B cell (primary cell): ENCODE measurements around the gene HCFC1. TPM values are rescaled to one million over a fixed set of nuclear protein-coding genes. Genes with fewer than 3 reads are reported as not detected.

Source experiments
- ATAC-seq: fragments of 200-7000 bp; cut with Tn5 transposase; one replicate; pipeline ENCODE4 v1.10.0; 2021; ENCODE audit warnings: low read depth, mild to moderate bottlenecking, moderate number of reproducible peaks, moderate library complexity
- CTCF ChIA-PET: fragments of 350-600 bp; sonication (Branson Sonifier 250); formaldehyde crosslinking; loops from one replicate; lab custom pipeline; 2021; ENCODE audit warnings: antibody characterized with exemption, inconsistent platforms; lab: Charles Lee
- POLR2A ChIA-PET: fragments of 350-600 bp; sonication (Branson Sonifier 250); formaldehyde crosslinking; loops from one replicate; lab custom pipeline; 2021; ENCODE audit warnings: antibody characterized with exemption; lab: Charles Lee
- DNase-seq: peaks from one replicate; pipeline ENCODE4 v3.0.0; 2013
- H2AFZ ChIP-seq: 2 replicates; pipeline ENCODE4 v1.6.1; 2012; ENCODE audit warnings: mild to moderate bottlenecking, low read depth, low read length; ENCODE audit not compliant: insufficient read depth, poor library complexity, severe bottlenecking
- H3K27ac ChIP-seq, 2 donors: 1 replicate in 1 of 2; 2 replicates in 1 of 2; pipeline ENCODE4 v1.5.1; 2012 to 2013; ENCODE audit warnings: low read length in 2 of 2, mild to moderate bottlenecking in 2 of 2, moderate library complexity in 1 of 2
- H3K27me3 ChIP-seq, 4 experiments: fragments of 200-600 bp in 1 of 4; sonication (generic) in 1 of 4; replicated peaks in 1 of 4; 1 replicate in 2 of 4; 2 replicates in 2 of 4; pipeline versions ENCODE4 v1.6.1 to v1.7.0; 2013 to 2016; ENCODE audit warnings: low read length in 3 of 4, mild to moderate bottlenecking in 2 of 4, mixed read lengths in 1 of 4, moderate library complexity in 1 of 4; ENCODE audit not compliant: insufficient read depth in 4 of 4, control insufficient read depth in 3 of 4; ENCODE audit errors: control extremely low read depth in 1 of 4
- H3K36me3 ChIP-seq, 2 experiments: replicated peaks in 1 of 2; 1 replicate in 1 of 2; 2 replicates in 1 of 2; pipeline versions ENCODE4 v1.6.1 to v1.7.1; 2013; ENCODE audit warnings: low read length in 1 of 2; ENCODE audit not compliant: insufficient read depth in 2 of 2, control insufficient read depth in 1 of 2; ENCODE audit errors: control extremely low read depth in 1 of 2, extremely low read depth in 1 of 2
- H3K4me1 ChIP-seq, 2 donors: fragments of 200-600 bp in 1 of 2; sonication (generic) in 1 of 2; 1 replicate in 1 of 2; 2 replicates in 1 of 2; pipeline versions ENCODE4 v1.5.1 to v1.6.1; 2013 to 2017; ENCODE audit warnings: low read length in 2 of 2; ENCODE audit not compliant: control insufficient read depth in 2 of 2, insufficient read depth in 2 of 2
- H3K4me2 ChIP-seq: replicated peaks from 2 replicates; pipeline ENCODE3; 2012; ENCODE audit warnings: mild to moderate bottlenecking, low read depth, low read length; ENCODE audit not compliant: poor library complexity, severe bottlenecking
- H3K4me3 ChIP-seq, 5 experiments: fragments of 200-600 bp in 1 of 5; sonication (generic) in 1 of 5; 1 replicate in 3 of 5; 2 replicates in 2 of 5; pipeline versions ENCODE4 v1.5.1 to v1.7.0; 2011 to 2016; ENCODE audit warnings: low read length in 4 of 5, mild to moderate bottlenecking in 4 of 5, low read depth in 2 of 5, control low read depth in 1 of 5, moderate library complexity in 1 of 5; ENCODE audit not compliant: insufficient read depth in 1 of 5; ENCODE audit errors: control extremely low read depth in 1 of 5, extremely low read depth in 1 of 5
- H3K79me2 ChIP-seq: fragments of 200-600 bp; sonication (generic); one replicate; pipeline ENCODE4 v1.6.0; 2016; ENCODE audit warnings: low read length; ENCODE audit not compliant: control insufficient read depth, insufficient read depth
- H3K9ac ChIP-seq: fragments of 200-600 bp; sonication (generic); 2 replicates; pipeline ENCODE4 v1.6.1; 2017; ENCODE audit warnings: mild to moderate bottlenecking, low read length, moderate library complexity
- H3K9me3 ChIP-seq, 3 donors: one replicate each; pipeline versions ENCODE4 v1.6.1 to v1.7.1; 2013; ENCODE audit warnings: low read length in 2 of 3; ENCODE audit not compliant: control insufficient read depth in 2 of 3, insufficient read depth in 1 of 3; ENCODE audit errors: control extremely low read depth in 1 of 3
- H4K20me1 ChIP-seq: 2 replicates; pipeline ENCODE4 v1.6.0; 2012; ENCODE audit warnings: mild to moderate bottlenecking, low read length; ENCODE audit not compliant: insufficient read depth, control insufficient read depth, poor library complexity, severe bottlenecking
- H3K27ac Mint-ChIP-seq: one replicate; pipeline ENCODE4 v1.8.0; 2021; ENCODE audit warnings: mixed read lengths
- H3K27me3 Mint-ChIP-seq: one replicate; pipeline ENCODE4 v1.8.0; 2021; ENCODE audit warnings: mixed read lengths
- H3K4me1 Mint-ChIP-seq: one replicate; pipeline ENCODE4 v1.8.0; 2021; ENCODE audit warnings: mixed read lengths
- H3K4me3 Mint-ChIP-seq: one replicate; pipeline ENCODE4 v1.8.0; 2021; ENCODE audit warnings: mixed read lengths
- H3K9me3 Mint-ChIP-seq: one replicate; pipeline ENCODE4 v1.8.0; 2022; ENCODE audit warnings: mixed read lengths; ENCODE audit not compliant: insufficient read depth
- EZH2 ChIP-seq: IDR thresholded peaks from 2 replicates; pipeline ENCODE4 v1.6.1; 2012; ENCODE audit warnings: borderline replicate concordance, low read depth, mild to moderate bottlenecking, moderate library complexity, low read length; ENCODE audit not compliant: insufficient read depth, poor library complexity, severe bottlenecking
- WGBS: methylation state at CpG from one replicate; pipeline ENCODE4 v1.1.5; 2013; ENCODE audit warnings: missing lambda C conversion rate; ENCODE audit not compliant: insufficient coverage; 5-methylcytosine and 5-hydroxymethylcytosine counted together
- intact Hi-C: fragments of 100-400 bp; cut with micrococcal nuclease; formaldehyde crosslinking; loops from one replicate; pipeline ENCODE4 v1.10.0; 2022
- polyA plus RNA-seq: library from polyadenylated mRNA; depleted of rRNA; stranded (reverse); fragments of >200 nt; gene quantifications from 2 replicates; pipeline ENCODE4 v1.2.3, GENCODE V29; 2012
- total RNA-seq, 2 donors: library from RNA; stranded (reverse); fragments of 120-200 nt in 1 of 2; gene quantifications; 1 replicate in 1 of 2; 2 replicates in 1 of 2; pipeline versions ENCODE4 v1.2.3 to v1.2.4, GENCODE V29; 2013 to 2022
- TF ChIP-seq, protein P1 (sequence below): fragments of 200-600 bp; IDR thresholded peaks from one replicate; pipeline ENCODE4 v1.8.0; 2022; ENCODE audit warnings: antibody characterized with exemption, mild to moderate bottlenecking

HCFC1 gene
- total and polyA plus RNA-seq, 2 donors (not counting 1 experiment from before 2014, with no cell fraction given): 32.1 to 57.7 TPM

DNA sequence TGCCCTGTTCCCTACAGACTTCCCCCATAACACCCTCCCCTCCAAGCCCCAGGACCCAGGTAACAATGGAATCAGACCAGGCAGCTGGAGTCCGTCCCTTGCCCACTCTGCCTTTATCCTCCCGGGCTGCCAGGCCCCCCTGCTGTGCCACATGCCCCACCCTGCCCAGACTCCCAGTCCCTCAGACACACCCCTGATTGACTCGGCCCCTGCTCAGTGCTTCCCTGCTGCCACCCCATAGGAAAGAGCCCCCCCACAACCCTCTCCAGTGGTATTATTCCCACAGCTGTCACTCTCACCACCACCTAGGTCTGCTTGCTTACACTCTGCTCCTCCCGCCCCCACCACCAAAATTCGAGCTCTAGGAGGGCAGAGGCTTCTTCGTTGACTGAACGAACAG is 32.0 kb downstream of the HCFC1 start:
- H3K4me1 ChIP-seq: peaks cover 9 to 35% of the 10 kb centered on the region in 2 donors
- CTCF ChIA-PET: interaction anchor here (0.9 to 15.4 kb wide), 3 partner anchors 8 to 176 kb away, joined by 3 to 325 read pairs (median 59); partner anchors contain the start of genes ARHGAP4, PLXNB3 and RENBP
- no peak overlapping the region for H3K27ac ChIP-seq
- H3K36me3 ChIP-seq: no peaks in the 10 kb centered on the region
- Mint-ChIP-seq H3K27ac (no peak overlapping the region), H3K9me3 (no peaks in the 10 kb centered on the region), H3K27me3 (no peaks in the 10 kb centered on the region), H3K4me1 (peaks cover 14% of the 10 kb centered on the region), H3K4me3 (no peak overlapping the region)
- H3K9me3 ChIP-seq: no peaks in the 10 kb centered on the region
- no peak overlapping the region for H3K9ac ChIP-seq
- no peak overlapping the region for H3K4me3 ChIP-seq
- no peaks in the 10 kb centered on the region for H3K27me3 ChIP-seq
- 73% methylated on average over 2 of the region's 7 CpGs for WGBS
- TF ChIP-seq EZH2: no peak
- TF ChIP-seq, protein P1, sequence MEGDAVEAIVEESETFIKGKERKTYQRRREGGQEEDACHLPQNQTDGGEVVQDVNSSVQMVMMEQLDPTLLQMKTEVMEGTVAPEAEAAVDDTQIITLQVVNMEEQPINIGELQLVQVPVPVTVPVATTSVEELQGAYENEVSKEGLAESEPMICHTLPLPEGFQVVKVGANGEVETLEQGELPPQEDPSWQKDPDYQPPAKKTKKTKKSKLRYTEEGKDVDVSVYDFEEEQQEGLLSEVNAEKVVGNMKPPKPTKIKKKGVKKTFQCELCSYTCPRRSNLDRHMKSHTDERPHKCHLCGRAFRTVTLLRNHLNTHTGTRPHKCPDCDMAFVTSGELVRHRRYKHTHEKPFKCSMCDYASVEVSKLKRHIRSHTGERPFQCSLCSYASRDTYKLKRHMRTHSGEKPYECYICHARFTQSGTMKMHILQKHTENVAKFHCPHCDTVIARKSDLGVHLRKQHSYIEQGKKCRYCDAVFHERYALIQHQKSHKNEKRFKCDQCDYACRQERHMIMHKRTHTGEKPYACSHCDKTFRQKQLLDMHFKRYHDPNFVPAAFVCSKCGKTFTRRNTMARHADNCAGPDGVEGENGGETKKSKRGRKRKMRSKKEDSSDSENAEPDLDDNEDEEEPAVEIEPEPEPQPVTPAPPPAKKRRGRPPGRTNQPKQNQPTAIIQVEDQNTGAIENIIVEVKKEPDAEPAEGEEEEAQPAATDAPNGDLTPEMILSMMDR: no peak
- POLR2A ChIA-PET: interaction anchor here (1.2 to 1.6 kb wide), 3 partner anchors 13 to 16 kb away, joined by 3 to 5 read pairs (median 4); no protein-coding TSS in a partner anchor
- ATAC-seq: no peak
- intact Hi-C loops: no loop called here
- no peak overlapping the region for H3K4me2 ChIP-seq
- peaks cover 14% of the 10 kb centered on the region for H3K79me2 ChIP-seq
- H2AFZ ChIP-seq: no peak overlapping the region
- no peaks in the 10 kb centered on the region for H4K20me1 ChIP-seq
- DNase-seq: no peak

DNA sequence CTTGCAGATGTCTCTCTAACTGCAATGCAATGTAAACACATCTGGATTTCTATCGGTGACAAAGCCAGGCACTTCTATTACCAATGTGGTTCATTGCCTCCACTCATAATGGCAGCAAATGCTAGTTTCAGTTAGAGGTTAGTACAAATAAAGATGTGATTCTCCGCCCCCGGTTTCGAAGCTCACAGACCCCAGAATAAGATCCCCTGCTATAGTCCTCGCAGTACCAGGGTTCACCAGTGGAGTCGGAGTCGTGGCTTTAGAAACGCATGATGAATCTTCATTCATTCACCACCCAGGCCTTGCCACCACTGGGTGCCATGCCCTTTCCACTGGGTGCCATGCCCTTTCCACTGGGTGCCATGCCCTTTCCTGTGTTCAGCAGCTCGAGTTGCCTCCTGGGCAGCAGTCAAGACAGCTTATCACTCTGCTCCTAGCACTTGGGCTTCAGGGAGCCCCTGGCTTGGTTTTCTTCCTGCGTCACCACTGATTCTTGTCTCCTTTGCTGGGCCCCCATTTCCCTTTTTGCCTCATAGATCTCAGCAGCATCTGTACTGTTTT is 33.3 kb downstream of the HCFC1 start:
- H3K27ac ChIP-seq: no peak overlapping the region
- no peak overlapping the region for H3K4me3 Mint-ChIP-seq
- ChIA-PET CTCF (interaction anchor here (0.7 to 7.4 kb wide), 3 partner anchors 9 to 867 kb away, joined by 3 to 59 read pairs (median 3); partner anchors contain the start of genes MPP1 and RENBP), POLR2A (no interaction called here)
- H3K9me3 Mint-ChIP-seq: no peaks in the 10 kb centered on the region
- H3K36me3 ChIP-seq: no peaks in the 10 kb centered on the region
- H3K4me1 Mint-ChIP-seq: peaks cover 16% of the 10 kb centered on the region
- H2AFZ ChIP-seq: no peak overlapping the region
- H3K4me3 ChIP-seq: no peak overlapping the region
- H3K27ac Mint-ChIP-seq: no peak overlapping the region
- H4K20me1 ChIP-seq: no peaks in the 10 kb centered on the region
- H3K27me3 ChIP-seq: no peaks in the 10 kb centered on the region
- DNase-seq (no peak), ATAC-seq (no peak)
- H3K9me3 ChIP-seq: no peaks in the 10 kb centered on the region
- intact Hi-C loops: no loop called here
- H3K79me2 ChIP-seq: peaks cover 7% of the 10 kb centered on the region
- TF ChIP-seq, protein P1: no peak
- no peak for TF ChIP-seq EZH2
- 90% methylated on average over 6 of the region's 10 CpGs for WGBS
- no peak overlapping the region for H3K4me2 ChIP-seq
- no peaks in the 10 kb centered on the region for H3K27me3 Mint-ChIP-seq
- H3K4me1 ChIP-seq: peaks cover 9 to 32% of the 10 kb centered on the region in 2 donors
- no peak overlapping the region for H3K9ac ChIP-seq
